Gastrocnemius medialis (tissue), 4 donors: ENCODE results near the gene RAB3IL1. TPM values are rescaled to one million over a fixed set of nuclear protein-coding genes. Genes with fewer than 3 reads are reported as not detected.

Experiments used
- ATAC-seq, 2 donors: fragments of 150-250 bp; one replicate each; pipeline ENCODE4 v1.9.1; 2016
- DNase-seq, 2 donors: peaks; one replicate each; pipeline ENCODE4 v3.0.0-alpha.2; 2019
- H3K27ac ChIP-seq, 4 donors: fragments of 200-600 bp; sonication (generic); 1 replicate in 1 of 4; 2 replicates in 3 of 4; pipeline ENCODE4 v1.5.1; 2016 to 2018; ENCODE audit warnings: mild to moderate bottlenecking in 2 of 4, moderate library complexity in 1 of 4
- H3K27me3 ChIP-seq, 3 donors: fragments of 200-600 bp; sonication (generic) in 2 of 3; 1 replicate in 1 of 3; 2 replicates in 2 of 3; pipeline versions ENCODE4 v1.5.1 to v1.6.0; 2016 to 2019; ENCODE audit warnings: mild to moderate bottlenecking in 1 of 3, moderate library complexity in 1 of 3
- H3K36me3 ChIP-seq, 2 donors: fragments of 200-600 bp; sonication (generic) in 1 of 2; one replicate each; pipeline ENCODE4 v1.5.1; 2017 to 2018
- H3K4me1 ChIP-seq, 2 donors: fragments of 200-600 bp; sonication (generic) in 1 of 2; one replicate each; pipeline ENCODE4 v1.5.1; 2016 to 2017; ENCODE audit warnings: mild to moderate bottlenecking in 2 of 2
- H3K4me3 ChIP-seq, 4 donors: fragments of 200-600 bp; sonication (generic) in 3 of 4; 1 replicate in 1 of 4; 2 replicates in 3 of 4; pipeline ENCODE4 v1.5.1; 2016 to 2019; ENCODE audit warnings: mild to moderate bottlenecking in 2 of 4
- H3K9me3 ChIP-seq, 3 donors: fragments of 200-600 bp; sonication (generic) in 2 of 3; 1 replicate in 1 of 3; 2 replicates in 2 of 3; pipeline ENCODE4 v1.5.1; 2016 to 2019
- CTCF ChIP-seq, 5 experiments: fragments of 450-650 bp in 3 of 5; fragments of 200-600 bp in 2 of 5; sonication (generic) in 2 of 5; IDR thresholded peaks in 4 of 5; conservative IDR thresholded peaks in 1 of 5; 1 replicate in 4 of 5; 2 replicates in 1 of 5; pipeline ENCODE4 v1.5.1; 2016 to 2019; ENCODE audit warnings: antibody characterized with exemption in 5 of 5, mild to moderate bottlenecking in 3 of 5, moderate library complexity in 3 of 5
- POLR2A ChIP-seq, 2 donors: fragments of 450-650 bp; IDR thresholded peaks; one replicate each; pipeline ENCODE4 v1.6.1; 2017; ENCODE audit warnings: antibody characterized with exemption in 2 of 2, mild to moderate bottlenecking in 2 of 2, moderate library complexity in 2 of 2
- in situ Hi-C, 4 donors: fragments of 200-750 bp; cut with MboI; loops; one replicate each; pipeline versions ENCODE4 v1.15.0 to v1.8.0; 2017; ENCODE audit warnings: low sequenced_read_pairs in 4 of 4
- intact Hi-C: fragments of 100-400 bp; cut with DNase I; formaldehyde crosslinking; loops from one replicate; pipeline ENCODE4 v1.15.1; 2023; ENCODE audit warnings: low total_unique reads
- total RNA-seq, 4 donors: library from RNA; depleted of rRNA; stranded (reverse); fragments of >200 nt; gene quantifications; one replicate each; pipeline versions ENCODE4 v1.1.0 to v1.2.3, GENCODE V29; 2016

The RAB3IL1 gene
- total RNA-seq, 4 donors from 2014 or later, result 3.9 to 5.4 (median 4.9) TPM

- no peaks in the 10 kb centered on the region for H3K4me1 ChIP-seq
- ATAC-seq (no peak), DNase-seq (no peak)
- H3K27me3 ChIP-seq, result no peaks in the 10 kb centered on the region
- H3K27ac ChIP-seq, result no peak overlapping the region
- TF ChIP-seq POLR2A (IDR thresholded peaks at IDR 0.05) (no peak), CTCF (IDR thresholded peaks at IDR 0.05 in 4 of 5, conservative IDR thresholded peaks at IDR 0.05 in 1 of 5) (no peak)
- in situ Hi-C loops (no loop called here), intact Hi-C loops (no loop called here)
- H3K9me3 ChIP-seq, result no peaks in the 10 kb centered on the region
- no peak overlapping the region for H3K4me3 ChIP-seq
- no peaks in the 10 kb centered on the region for H3K36me3 ChIP-seq
Measured at GRCh38 chr11:61863548-61864081, 53.8 kb downstream of the RAB3IL1 start.

GRCh38 chr11:61862714-61863547 is 54.4 kb downstream of the RAB3IL1 start:
- no peak overlapping the region for H3K4me3 ChIP-seq
- intact Hi-C loops (no loop called here), in situ Hi-C loops (no loop called here)
- no peaks in the 10 kb centered on the region for H3K27me3 ChIP-seq
- no peak for DNase-seq
- no peak for ATAC-seq
- no peaks in the 10 kb centered on the region for H3K9me3 ChIP-seq
- no peak overlapping the region for H3K27ac ChIP-seq
- TF ChIP-seq CTCF (IDR thresholded peaks at IDR 0.05 in 4 of 5, conservative IDR thresholded peaks at IDR 0.05 in 1 of 5), result no peak
- TF ChIP-seq POLR2A (IDR thresholded peaks at IDR 0.05), result no peak
- H3K36me3 ChIP-seq, result no peaks in the 10 kb centered on the region
- H3K4me1 ChIP-seq, result no peaks in the 10 kb centered on the region

- Histone ChIP-seq H3K36me3 (no peaks in the 10 kb centered on the region), H3K27me3 (no peaks in the 10 kb centered on the region), H3K4me3 (no peak overlapping the region), H3K4me1 (no peaks in the 10 kb centered on the region), H3K27ac (no peak overlapping the region), H3K9me3 (no peaks in the 10 kb centered on the region)
- DNase-seq, result no peak
- in situ Hi-C loops, result no loop called here
- ATAC-seq, result no peak
- no peak for TF ChIP-seq CTCF (IDR thresholded peaks at IDR 0.05 in 4 of 5, conservative IDR thresholded peaks at IDR 0.05 in 1 of 5)
- TF ChIP-seq POLR2A (IDR thresholded peaks at IDR 0.05), result no peak
- intact Hi-C loops, result no loop called here
Measured at GRCh38 chr11:61861634-61862033, 55.7 kb downstream of the RAB3IL1 start.

GRCh38 chr11:61860054-61860903 is 57.1 kb downstream of the RAB3IL1 start:
- H3K4me3 ChIP-seq, result no peak overlapping the region
- in situ Hi-C loops, result no loop called here
- TF ChIP-seq POLR2A (IDR thresholded peaks at IDR 0.05), result no peak
- TF ChIP-seq CTCF (IDR thresholded peaks at IDR 0.05 in 4 of 5, conservative IDR thresholded peaks at IDR 0.05 in 1 of 5), result no peak
- no peaks in the 10 kb centered on the region for H3K27me3 ChIP-seq
- no peaks in the 10 kb centered on the region for H3K4me1 ChIP-seq
- no peaks in the 10 kb centered on the region for H3K9me3 ChIP-seq
- H3K27ac ChIP-seq, result no peak overlapping the region
- intact Hi-C loops, result no loop called here
- no peaks in the 10 kb centered on the region for H3K36me3 ChIP-seq
- ATAC-seq (peak in 1 of 2 donors; percentile 30), DNase-seq (peak in 1 of 2 donors; percentile 46)
